ENCODE data around the gene KRTAP10-5.

KRTAP10-5 gene

DNA sequence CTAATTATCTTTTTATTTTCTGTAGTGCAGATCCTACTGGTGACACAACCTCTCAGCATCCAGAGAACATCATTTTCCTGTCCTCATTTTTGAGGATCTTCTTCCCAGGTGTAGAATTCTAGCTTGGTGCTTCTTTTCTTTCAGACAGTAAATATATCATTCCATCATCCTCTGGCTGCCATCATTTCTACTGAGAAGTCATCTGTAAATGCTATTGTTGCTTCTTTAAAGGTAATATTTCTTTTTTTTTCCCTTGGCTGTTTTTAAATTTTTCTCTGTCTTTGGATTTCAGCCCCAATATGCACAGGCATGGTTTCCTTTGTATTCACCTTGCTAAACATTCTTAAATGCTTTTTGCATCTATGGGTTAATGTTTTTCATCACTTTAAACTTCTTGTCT lies 43.2 kb upstream of the KRTAP10-5 start:
- peaks cover 7% of the 10 kb centered on the region for H3K4me1 ChIP-seq (ENCODE audit: insufficient read depth, insufficient read length)
- TF ChIP-seq SUZ12 (IDR thresholded peaks at IDR 0.05; ENCODE audit: extremely low read depth, insufficient read depth, insufficient read length) = no peak
- no peak for TF ChIP-seq ZNF274 (IDR thresholded peaks at IDR 0.05; ENCODE audit: low read depth, low read length)
- TF ChIP-seq YY1 (IDR thresholded peaks at IDR 0.05; ENCODE audit: insufficient read depth, insufficient read length) = no peak
- H3K4me3 ChIP-seq (ENCODE audit: insufficient read length, low read depth) = no peak overlapping the region
- H3K36me3 ChIP-seq (ENCODE audit: insufficient read depth, insufficient read length, low read length) = no peaks in the 10 kb centered on the region
- peaks cover 63% of the 10 kb centered on the region for H3K9me3 ChIP-seq (ENCODE audit: insufficient read depth, low read length)
- H3K9ac ChIP-seq (ENCODE audit: insufficient read length, low read depth) = no peak overlapping the region
- no peaks in the 10 kb centered on the region for H3K27me3 ChIP-seq (ENCODE audit: insufficient read depth, insufficient read length)
- DNase-seq (ENCODE audit: low read depth, low spot score) = no peak

DNA sequence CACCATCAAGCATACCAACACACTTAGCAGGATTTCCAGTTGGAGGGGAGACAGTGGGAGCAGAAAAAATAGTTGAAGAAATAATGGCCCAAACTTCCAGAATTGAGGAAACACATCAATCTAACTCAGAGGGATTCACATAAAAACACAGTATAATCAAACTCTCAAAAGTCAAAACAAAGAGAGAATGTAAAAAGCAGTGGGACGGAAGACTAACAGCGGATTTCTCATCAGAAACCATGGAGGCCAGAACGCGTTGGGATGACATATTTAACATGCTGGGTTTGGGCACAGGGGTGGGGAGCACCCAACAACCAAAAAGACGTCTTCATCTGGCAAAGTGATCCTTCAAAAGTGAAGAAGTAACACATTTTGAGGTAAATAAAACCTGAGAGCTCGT lies 39.5 kb upstream of the KRTAP10-5 start:
- TF ChIP-seq ZNF274 (IDR thresholded peaks at IDR 0.05; ENCODE audit: low read depth, low read length) (no peak), YY1 (IDR thresholded peaks at IDR 0.05; ENCODE audit: insufficient read depth, insufficient read length) (no peak), SUZ12 (IDR thresholded peaks at IDR 0.05; ENCODE audit: extremely low read depth, insufficient read depth, insufficient read length) (no peak)
- DNase-seq (ENCODE audit: low read depth, low spot score) = no peak
- Histone ChIP-seq H3K27me3 (ENCODE audit: insufficient read depth, insufficient read length) (no peaks in the 10 kb centered on the region), H3K4me3 (ENCODE audit: insufficient read length, low read depth) (no peak overlapping the region), H3K36me3 (ENCODE audit: insufficient read depth, insufficient read length, low read length) (no peaks in the 10 kb centered on the region), H3K9ac (ENCODE audit: insufficient read length, low read depth) (no peak overlapping the region), H3K4me1 (ENCODE audit: insufficient read depth, insufficient read length) (peaks cover 11% of the 10 kb centered on the region), H3K9me3 (ENCODE audit: insufficient read depth, low read length) (peaks cover 54% of the 10 kb centered on the region)

- no peak for TF ChIP-seq ZNF274 (IDR thresholded peaks at IDR 0.05; ENCODE audit: low read depth, low read length)
- TF ChIP-seq YY1 (IDR thresholded peaks at IDR 0.05; ENCODE audit: insufficient read depth, insufficient read length) = no peak
- no peak for TF ChIP-seq SUZ12 (IDR thresholded peaks at IDR 0.05; ENCODE audit: extremely low read depth, insufficient read depth, insufficient read length)
These were observed 38.5 kb upstream of the KRTAP10-5 start for GRCh38 chr21:44618909-44619308.

DNA sequence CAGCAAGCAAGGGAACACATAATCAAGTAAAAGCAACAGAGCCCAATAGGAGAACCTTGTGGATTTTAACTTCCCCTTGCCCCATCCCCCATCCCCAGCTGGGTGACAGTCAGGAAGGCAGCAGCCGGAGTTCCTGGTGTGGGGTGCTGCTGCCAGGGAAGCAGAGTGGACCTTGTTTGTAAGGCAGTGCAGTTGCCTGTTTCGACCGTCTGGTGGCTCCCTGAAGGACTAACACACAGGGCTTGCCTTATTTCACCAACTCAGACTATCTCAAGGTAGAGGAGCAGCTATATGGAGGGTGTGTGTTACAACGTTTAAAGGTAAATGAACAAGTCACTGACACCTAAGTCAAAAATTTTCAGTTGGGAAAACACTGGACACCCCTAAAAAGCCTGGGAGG lies 38.1 kb upstream of the KRTAP10-5 start:
- DNase-seq (ENCODE audit: low read depth, low spot score) = no peak
- no peaks in the 10 kb centered on the region for H3K27me3 ChIP-seq (ENCODE audit: insufficient read depth, insufficient read length)
- H3K4me1 ChIP-seq (ENCODE audit: insufficient read depth, insufficient read length) = peaks cover 11% of the 10 kb centered on the region
- no peak overlapping the region for H3K9ac ChIP-seq (ENCODE audit: insufficient read length, low read depth)
- TF ChIP-seq ZNF274 (IDR thresholded peaks at IDR 0.05; ENCODE audit: low read depth, low read length) (no peak), SUZ12 (IDR thresholded peaks at IDR 0.05; ENCODE audit: extremely low read depth, insufficient read depth, insufficient read length) (no peak), YY1 (IDR thresholded peaks at IDR 0.05; ENCODE audit: insufficient read depth, insufficient read length) (no peak)
- H3K9me3 ChIP-seq (ENCODE audit: insufficient read depth, low read length) = peaks cover 40% of the 10 kb centered on the region
- H3K4me3 ChIP-seq (ENCODE audit: insufficient read length, low read depth) = no peak overlapping the region
- no peaks in the 10 kb centered on the region for H3K36me3 ChIP-seq (ENCODE audit: insufficient read depth, insufficient read length, low read length)

More at GRCh38 chr21:44618909-44619308, 38.5 kb upstream of the KRTAP10-5 start:
- no peaks in the 10 kb centered on the region for H3K36me3 ChIP-seq (ENCODE audit: insufficient read depth, insufficient read length, low read length)
- H3K9ac ChIP-seq (ENCODE audit: insufficient read length, low read depth) = no peak overlapping the region
- no peaks in the 10 kb centered on the region for H3K27me3 ChIP-seq (ENCODE audit: insufficient read depth, insufficient read length)
- no peak for DNase-seq (ENCODE audit: low read depth, low spot score)
- no peak overlapping the region for H3K4me3 ChIP-seq (ENCODE audit: insufficient read length, low read depth)
- peaks cover 11% of the 10 kb centered on the region for H3K4me1 ChIP-seq (ENCODE audit: insufficient read depth, insufficient read length)
- peaks cover 44% of the 10 kb centered on the region for H3K9me3 ChIP-seq (ENCODE audit: insufficient read depth, low read length)

- Histone ChIP-seq H3K4me3 (ENCODE audit: insufficient read length, low read depth) (no peak overlapping the region), H3K9me3 (ENCODE audit: insufficient read depth, low read length) (peaks cover 26% of the 10 kb centered on the region), H3K4me1 (ENCODE audit: insufficient read depth, insufficient read length) (peaks cover 11% of the 10 kb centered on the region), H3K9ac (ENCODE audit: insufficient read length, low read depth) (no peak overlapping the region), H3K27me3 (ENCODE audit: insufficient read depth, insufficient read length) (no peaks in the 10 kb centered on the region), H3K36me3 (ENCODE audit: insufficient read depth, insufficient read length, low read length) (no peaks in the 10 kb centered on the region)
- TF ChIP-seq SUZ12 (IDR thresholded peaks at IDR 0.05; ENCODE audit: extremely low read depth, insufficient read depth, insufficient read length) (no peak), YY1 (IDR thresholded peaks at IDR 0.05; ENCODE audit: insufficient read depth, insufficient read length) (no peak), ZNF274 (IDR thresholded peaks at IDR 0.05; ENCODE audit: low read depth, low read length) (no peak)
- DNase-seq (ENCODE audit: low read depth, low spot score) = no peak
These were observed 36.7 kb upstream of the KRTAP10-5 start for GRCh38 chr21:44617071-44617501.

- H3K9ac ChIP-seq (ENCODE audit: insufficient read length, low read depth) = no peak overlapping the region
- H3K27me3 ChIP-seq (ENCODE audit: insufficient read depth, insufficient read length) = no peaks in the 10 kb centered on the region
- no peak overlapping the region for H3K4me3 ChIP-seq (ENCODE audit: insufficient read length, low read depth)
- no peaks in the 10 kb centered on the region for H3K36me3 ChIP-seq (ENCODE audit: insufficient read depth, insufficient read length, low read length)
- no peak for TF ChIP-seq YY1 (IDR thresholded peaks at IDR 0.05; ENCODE audit: insufficient read depth, insufficient read length)
- no peak for TF ChIP-seq SUZ12 (IDR thresholded peaks at IDR 0.05; ENCODE audit: extremely low read depth, insufficient read depth, insufficient read length)
- no peak for TF ChIP-seq ZNF274 (IDR thresholded peaks at IDR 0.05; ENCODE audit: low read depth, low read length)
- no peak for DNase-seq (ENCODE audit: low read depth, low spot score)
- peaks cover 21% of the 10 kb centered on the region for H3K9me3 ChIP-seq (ENCODE audit: insufficient read depth, low read length)
- peaks cover 14% of the 10 kb centered on the region for H3K4me1 ChIP-seq (ENCODE audit: insufficient read depth, insufficient read length)
These were observed 36.2 kb upstream of the KRTAP10-5 start for GRCh38 chr21:44616591-44616926.

- no peak for DNase-seq (ENCODE audit: low read depth, low spot score)
- peaks cover 14% of the 10 kb centered on the region for H3K4me1 ChIP-seq (ENCODE audit: insufficient read depth, insufficient read length)
- H3K27me3 ChIP-seq (ENCODE audit: insufficient read depth, insufficient read length) = no peaks in the 10 kb centered on the region
- no peak overlapping the region for H3K9ac ChIP-seq (ENCODE audit: insufficient read length, low read depth)
- H3K9me3 ChIP-seq (ENCODE audit: insufficient read depth, low read length) = peaks cover 22% of the 10 kb centered on the region
- no peak overlapping the region for H3K4me3 ChIP-seq (ENCODE audit: insufficient read length, low read depth)
- TF ChIP-seq YY1 (IDR thresholded peaks at IDR 0.05; ENCODE audit: insufficient read depth, insufficient read length) (no peak), SUZ12 (IDR thresholded peaks at IDR 0.05; ENCODE audit: extremely low read depth, insufficient read depth, insufficient read length) (no peak)
- no peaks in the 10 kb centered on the region for H3K36me3 ChIP-seq (ENCODE audit: insufficient read depth, insufficient read length, low read length)
These were observed 35.6 kb upstream of the KRTAP10-5 start for GRCh38 chr21:44615911-44616590.
